Fibroblast of skin of left quadriceps (primary cell): ENCODE results near the gene ADCY3.

Experiments used
- DNase-seq, 2 experiments: peaks; one replicate each; pipeline ENCODE4 v3.0.0-alpha.2; 2013; ENCODE audit warnings: low read depth in 2 of 2

The ADCY3 gene

DNA sequence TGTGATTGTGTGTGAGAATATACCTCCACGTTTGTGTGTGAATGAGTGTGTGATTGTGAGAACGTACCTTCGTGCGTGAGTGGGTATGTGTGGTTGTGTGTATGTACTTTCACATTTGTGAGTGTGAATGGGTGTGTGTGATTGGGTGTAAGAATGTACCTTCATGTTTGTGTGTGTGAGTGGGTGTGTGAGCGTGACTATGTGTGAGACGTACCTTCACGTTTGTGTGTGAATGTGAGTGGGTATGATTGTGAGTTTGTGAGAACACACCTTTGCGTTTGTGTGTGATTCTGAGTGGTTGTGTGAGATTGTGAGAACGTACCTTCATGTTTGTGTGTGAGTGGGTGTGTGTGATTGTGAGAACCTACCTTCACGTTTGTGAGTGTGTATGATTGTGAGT lies 5.8 kb upstream of the ADCY3 start:
- no peak for DNase-seq

- no peak for DNase-seq
Observed at GRCh38 chr2:24924732-24925131, 4.7 kb upstream of the ADCY3 start.

DNA sequence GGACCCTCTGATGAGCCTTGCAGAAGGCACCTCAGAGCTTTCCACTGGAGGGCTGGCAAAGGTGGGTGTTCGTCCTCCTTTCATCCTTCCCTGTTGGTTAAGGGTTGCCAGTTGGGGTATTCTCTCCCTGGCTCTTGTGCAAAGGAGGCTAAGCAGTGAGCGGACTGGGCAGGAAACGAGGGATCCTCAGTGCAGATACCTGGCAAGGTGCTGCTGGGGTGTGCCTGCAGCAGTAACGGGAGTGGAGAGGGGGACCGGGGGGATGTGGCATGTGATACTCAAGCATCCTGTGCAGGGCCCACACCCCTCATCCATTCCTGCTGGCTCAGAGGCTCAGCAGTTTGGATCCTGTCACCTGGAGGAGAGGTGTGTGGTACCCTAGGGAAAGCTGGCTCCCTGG lies 4.2 kb upstream of the ADCY3 start:
- DNase-seq: no peak

GRCh38 chr2:24923106-24923505 lies 3.1 kb upstream of the ADCY3 start:
- no peak for DNase-seq

GRCh38 chr2:24922556-24922955 lies 2.5 kb upstream of the ADCY3 start:
- no peak for DNase-seq

DNA sequence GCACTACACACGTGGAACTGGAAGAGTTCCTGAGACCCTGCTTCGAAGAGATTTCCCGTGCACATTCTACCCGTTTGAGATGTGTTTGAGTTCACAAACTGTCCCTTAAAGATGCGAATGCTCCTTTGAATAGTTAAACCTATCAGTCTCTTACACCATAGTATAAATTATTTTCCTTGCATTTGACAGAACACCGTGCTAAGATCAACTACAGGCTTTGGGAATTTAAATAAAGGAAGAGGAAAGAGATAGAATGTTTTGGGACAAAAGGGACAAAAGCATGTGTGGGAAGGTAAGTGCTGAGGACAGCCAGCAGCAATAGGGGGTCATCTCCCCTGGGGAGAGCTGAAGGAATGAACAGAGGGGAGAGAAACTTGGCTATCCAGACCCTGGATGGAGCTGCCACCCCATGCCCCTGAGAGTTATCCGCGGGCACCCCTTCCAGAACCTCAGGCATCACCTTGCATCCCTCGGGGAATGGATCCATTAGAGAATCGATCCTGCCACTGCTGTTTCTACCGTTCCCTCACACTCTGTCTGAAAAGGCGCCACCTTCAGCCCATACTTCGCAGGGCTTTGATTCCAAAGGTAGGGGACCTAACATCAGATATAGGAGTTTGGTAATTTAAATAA lies 888 bp upstream of the ADCY3 start:
- DNase-seq: no peak

GRCh38 chr2:24919506-24920097 lies 435 bp downstream of the ADCY3 start:
- no peak for DNase-seq

DNA sequence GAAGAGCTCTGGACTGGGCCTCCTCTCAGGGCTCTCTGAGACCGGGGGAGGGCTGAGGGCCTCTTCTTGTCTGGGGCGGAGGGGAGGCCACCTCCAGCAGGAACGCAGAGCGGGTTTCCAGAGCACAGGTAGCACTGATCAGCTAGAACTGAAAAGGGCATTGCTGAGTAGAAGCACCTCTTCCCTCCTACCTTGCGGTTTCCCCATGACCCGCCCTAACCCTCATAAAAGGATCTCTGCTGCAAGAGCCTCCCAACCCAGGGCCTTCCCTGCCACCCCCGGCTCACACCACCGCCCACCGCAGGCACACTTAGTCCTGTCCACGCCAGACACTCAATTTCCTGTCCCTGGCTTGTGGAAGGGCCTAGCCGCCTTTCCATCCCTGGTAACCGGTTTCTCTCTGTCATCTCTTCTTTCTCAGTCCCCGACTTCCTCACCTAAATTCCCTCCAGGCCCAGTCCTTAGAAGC lies 966 bp downstream of the ADCY3 start:
- DNase-seq: no peak

DNA sequence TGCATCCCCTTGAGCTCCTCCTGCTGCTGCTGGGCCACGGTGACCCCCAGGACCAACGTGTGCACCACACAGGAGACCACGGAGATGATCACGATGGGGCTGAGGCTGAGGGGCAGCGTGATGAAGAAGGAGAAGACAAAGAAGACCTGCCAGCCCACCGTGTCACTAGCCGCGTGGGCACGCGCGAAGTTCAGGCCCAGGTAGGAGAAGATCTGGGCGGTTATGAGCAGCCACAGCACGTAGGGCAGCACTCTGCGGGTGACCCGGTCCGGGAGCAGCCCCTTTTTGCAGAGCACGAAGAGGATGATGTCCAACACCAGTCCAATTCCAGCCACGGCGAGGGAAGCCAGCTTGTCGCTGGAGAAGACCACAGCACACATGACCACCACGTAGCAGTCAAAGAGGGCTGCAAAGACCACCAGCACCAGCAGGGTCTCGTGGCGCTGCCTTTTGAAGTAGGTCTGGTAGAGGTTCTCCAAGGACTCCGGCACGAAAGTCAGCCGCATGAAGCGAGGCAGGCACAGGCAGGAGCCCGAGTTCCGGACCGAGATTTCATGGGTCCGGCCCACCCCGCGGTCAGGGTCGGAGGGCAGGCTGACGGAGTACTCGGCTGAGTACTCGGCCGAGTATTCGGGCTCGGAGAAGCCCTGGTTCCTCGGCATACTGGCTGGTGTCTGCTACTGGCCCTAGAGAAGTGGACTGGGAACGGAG lies 1.6 kb downstream of the ADCY3 start:
- no peak for DNase-seq

DNA sequence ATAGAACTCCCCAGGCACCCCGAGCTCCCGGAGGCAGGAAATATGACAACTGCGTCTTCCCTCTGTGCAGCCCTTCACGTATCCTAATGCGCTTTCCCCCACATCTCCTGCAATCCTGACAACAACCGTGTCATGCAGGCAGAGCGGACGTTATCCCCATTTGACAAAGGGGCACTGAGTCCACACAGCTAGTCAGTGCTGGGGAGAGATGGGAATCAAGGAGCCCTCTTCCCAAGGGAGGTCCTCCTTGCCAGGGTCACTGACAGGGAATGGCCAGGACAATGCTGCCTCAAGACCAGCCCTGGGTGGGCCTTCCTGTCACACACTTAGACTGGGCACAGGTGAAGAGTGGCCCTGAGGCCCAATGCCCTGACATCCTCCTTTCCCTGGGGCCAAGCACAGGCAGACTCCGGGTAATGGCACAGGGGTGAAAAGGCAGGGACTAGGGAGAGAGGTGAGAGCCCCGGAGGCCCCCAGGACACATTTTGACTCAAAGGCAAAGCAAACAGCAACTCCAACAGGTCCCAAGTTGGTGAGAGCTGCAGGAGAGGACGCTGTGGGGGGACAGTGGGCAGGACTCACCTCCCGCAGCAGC lies 2.2 kb downstream of the ADCY3 start:
- no peak for DNase-seq

- no peak for DNase-seq
Observed at GRCh38 chr2:24917086-24917485, 3.0 kb downstream of the ADCY3 start.

DNA sequence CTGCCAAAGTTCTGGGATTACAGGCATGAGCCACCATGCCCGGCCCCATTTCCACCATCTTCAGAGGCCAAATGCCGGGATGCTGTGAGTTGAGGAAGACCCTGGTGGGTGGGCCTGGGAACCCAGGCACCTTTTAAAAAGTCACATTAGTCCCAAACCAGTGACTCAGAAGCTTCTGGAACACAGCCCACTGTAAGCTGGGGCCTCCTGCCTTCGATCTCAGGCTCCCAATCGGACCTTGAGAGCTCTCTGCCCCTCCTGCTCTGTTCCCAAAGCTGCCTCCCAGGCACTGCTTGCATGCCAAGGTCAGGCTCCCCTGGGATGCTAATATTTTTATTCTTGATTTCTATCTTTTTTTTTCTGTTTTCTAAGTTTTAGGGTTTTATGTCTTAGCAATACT lies 4.2 kb downstream of the ADCY3 start:
- DNase-seq: no peak

GRCh38 chr2:24915175-24915574 lies 4.9 kb downstream of the ADCY3 start:
- no peak for DNase-seq

GRCh38 chr2:24914713-24915112 lies 5.3 kb downstream of the ADCY3 start:
- DNase-seq: no peak

GRCh38 chr2:24913911-24914310 lies 6.1 kb downstream of the ADCY3 start:
- no peak for DNase-seq

DNA sequence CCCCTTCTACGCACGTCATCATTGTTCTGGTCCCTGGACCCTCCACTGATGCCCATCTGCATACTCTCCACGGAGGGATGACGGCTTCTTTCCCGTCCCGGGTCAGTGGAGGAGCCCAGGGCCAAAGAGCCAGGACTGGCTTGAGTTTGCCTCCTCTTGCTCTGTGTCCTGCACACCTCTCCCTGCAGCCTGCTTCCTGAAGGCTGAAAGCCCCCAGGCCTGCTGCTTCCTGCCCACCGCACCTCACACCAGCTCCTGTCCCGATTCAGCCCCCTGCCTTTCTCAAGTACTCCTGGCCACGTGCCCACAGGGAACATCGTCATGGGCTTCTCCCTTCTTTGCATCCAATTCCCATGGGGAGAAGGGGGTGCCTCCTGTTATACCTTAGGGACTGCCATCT lies 7.1 kb downstream of the ADCY3 start:
- no peak for DNase-seq

GRCh38 chr2:24912523-24912922 lies 7.5 kb downstream of the ADCY3 start:
- no peak for DNase-seq

GRCh38 chr2:24910245-24910644 lies 9.8 kb downstream of the ADCY3 start:
- DNase-seq: no peak

DNA sequence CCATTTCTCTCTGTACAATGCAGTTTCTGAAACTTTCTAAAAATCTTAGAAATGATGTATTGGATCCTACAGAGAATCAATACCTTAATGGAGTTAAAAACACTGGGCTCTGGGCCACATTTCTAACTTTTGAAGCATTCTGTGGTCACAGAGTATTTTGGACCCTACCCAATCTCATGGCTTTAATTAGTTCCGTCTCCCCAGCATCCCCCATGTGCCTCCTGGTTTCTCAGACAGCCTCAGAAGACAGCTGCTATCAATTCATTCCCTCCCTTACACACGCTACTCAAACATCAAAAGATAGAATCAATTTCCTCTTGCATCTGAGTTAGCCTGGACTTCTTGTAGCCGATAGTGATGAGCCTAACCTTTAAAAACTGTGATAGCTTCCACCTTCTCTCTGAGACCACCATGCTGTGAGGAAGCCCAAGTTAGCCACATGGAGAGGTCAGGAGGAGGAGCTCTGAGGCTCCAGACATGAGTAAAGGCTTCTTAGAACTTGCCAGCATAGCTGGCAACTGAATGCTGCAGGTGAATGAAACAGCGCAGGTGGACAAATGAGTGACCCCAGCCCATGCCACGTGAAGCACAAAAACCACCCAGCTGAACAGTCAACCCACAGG lies 10.4 kb downstream of the ADCY3 start:
- DNase-seq: peak; percentile 96

GRCh38 chr2:24908461-24908901 lies 11.6 kb downstream of the ADCY3 start:
- DNase-seq: no peak

DNA sequence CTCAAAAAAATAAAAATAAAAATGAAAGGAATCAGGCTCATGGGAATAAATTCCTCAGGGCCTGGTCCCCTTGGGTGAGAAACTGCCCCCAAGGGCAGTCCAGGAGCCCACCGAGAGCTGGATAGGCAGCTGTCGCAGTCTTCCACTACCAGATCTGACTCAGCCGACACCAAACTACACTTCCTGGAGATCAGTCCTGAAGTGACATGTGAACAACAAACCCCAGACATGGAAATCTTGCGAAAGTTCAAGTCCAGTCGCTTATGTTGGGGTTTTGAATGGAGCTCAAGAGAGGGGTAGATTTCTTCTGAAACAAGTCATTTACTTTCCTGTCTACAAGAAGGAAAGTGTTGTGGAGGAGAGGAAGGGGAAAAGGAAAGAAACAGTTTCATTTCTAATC lies 12.9 kb downstream of the ADCY3 start:
- no peak for DNase-seq

DNA sequence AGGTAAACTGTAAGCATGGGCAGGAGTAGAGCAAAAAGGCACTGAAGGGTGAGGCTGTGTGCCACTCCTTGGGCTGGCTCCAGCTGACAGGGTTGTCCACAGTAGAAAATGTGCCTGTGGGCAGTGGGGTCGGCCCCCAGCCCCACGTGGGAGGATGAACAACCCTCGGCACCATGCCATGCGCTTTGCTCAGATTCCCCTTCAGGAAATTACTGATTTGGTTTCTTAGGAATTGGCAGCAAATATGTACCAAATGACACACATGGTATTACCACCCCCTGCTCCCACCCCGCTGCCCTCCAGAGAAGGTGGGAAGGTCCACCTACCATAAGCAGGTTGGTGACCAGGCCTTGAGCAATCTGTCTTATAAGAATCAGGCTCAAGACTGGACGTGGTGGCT lies 13.6 kb downstream of the ADCY3 start:
- no peak for DNase-seq
